Gastroesophageal sphincter (tissue), 3 donors: ENCODE data around the gene FCN3.

Source experiments
- POLR2A ChIP-seq, 2 donors: fragments of 450-650 bp; IDR thresholded peaks; one replicate each; pipeline ENCODE4 v1.6.1; 2017; ENCODE audit warnings: antibody characterized with exemption in 2 of 2, mild to moderate bottlenecking in 2 of 2, moderate library complexity in 1 of 2
- POLR2AphosphoS5 ChIP-seq: sonication (generic); formaldehyde crosslinking; IDR thresholded peaks from one replicate; pipeline ENCODE4 v1.6.1; 2017; ENCODE audit warnings: antibody characterized with exemption
- TF ChIP-seq, protein P1 (sequence below), 4 experiments: fragments of 200-600 bp in 2 of 4; fragments of 450-650 bp in 2 of 4; sonication (generic) in 1 of 4; IDR thresholded peaks; one replicate each; pipeline ENCODE4 v1.5.1; 2017 to 2019; ENCODE audit warnings: antibody characterized with exemption in 4 of 4, mild to moderate bottlenecking in 2 of 4, moderate library complexity in 2 of 4

DNA sequence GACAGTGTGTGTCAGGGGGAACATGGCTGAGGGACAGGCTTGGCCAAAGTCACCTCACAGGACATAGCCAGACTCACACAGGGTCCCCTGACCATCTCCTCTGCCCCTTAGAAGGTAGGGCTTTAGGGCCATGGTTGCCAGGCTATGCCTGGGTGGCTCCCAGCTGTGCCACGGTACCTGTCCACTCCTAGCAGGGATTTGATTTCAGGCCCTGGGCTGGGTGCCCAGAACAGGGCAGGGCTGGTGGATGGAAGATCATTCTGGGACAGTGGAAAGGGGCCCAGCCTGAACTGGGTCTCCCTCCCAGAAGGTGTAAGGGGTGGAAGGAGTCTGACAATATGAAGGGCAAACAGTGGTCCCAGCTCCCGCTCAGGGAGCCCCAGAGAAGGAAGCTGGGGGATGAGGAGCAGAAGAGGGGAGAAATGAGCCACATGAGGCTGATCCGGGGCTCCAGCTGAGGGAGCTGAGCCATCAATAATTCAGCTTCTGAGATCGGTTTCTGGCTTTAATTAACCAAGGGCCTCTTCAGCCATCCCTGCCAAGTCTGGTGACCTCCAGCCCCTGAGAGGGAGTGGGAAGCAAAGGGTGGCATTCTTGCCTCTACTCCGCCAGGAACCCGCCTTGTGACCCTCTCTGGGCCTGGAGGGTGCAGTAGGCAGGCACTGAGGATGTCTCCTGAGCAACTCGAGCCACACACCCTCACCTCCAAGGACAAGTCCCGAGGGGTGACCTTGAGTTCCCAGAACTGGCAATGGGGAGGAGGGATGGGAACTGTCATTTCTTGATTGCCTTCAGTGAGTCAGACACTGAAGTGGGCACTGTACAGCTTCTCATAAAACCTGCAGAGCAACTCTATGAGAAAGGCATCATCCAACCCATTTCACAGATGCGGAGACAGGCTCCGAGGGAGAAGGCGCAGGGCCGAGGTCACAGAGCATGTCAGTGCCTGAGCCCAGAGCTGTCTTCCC lies 6.4 kb upstream of the FCN3 start:
- TF ChIP-seq, protein P1, sequence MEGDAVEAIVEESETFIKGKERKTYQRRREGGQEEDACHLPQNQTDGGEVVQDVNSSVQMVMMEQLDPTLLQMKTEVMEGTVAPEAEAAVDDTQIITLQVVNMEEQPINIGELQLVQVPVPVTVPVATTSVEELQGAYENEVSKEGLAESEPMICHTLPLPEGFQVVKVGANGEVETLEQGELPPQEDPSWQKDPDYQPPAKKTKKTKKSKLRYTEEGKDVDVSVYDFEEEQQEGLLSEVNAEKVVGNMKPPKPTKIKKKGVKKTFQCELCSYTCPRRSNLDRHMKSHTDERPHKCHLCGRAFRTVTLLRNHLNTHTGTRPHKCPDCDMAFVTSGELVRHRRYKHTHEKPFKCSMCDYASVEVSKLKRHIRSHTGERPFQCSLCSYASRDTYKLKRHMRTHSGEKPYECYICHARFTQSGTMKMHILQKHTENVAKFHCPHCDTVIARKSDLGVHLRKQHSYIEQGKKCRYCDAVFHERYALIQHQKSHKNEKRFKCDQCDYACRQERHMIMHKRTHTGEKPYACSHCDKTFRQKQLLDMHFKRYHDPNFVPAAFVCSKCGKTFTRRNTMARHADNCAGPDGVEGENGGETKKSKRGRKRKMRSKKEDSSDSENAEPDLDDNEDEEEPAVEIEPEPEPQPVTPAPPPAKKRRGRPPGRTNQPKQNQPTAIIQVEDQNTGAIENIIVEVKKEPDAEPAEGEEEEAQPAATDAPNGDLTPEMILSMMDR (IDR thresholded peaks at IDR 0.05): no peak
- TF ChIP-seq POLR2A (IDR thresholded peaks at IDR 0.05) (no peak), POLR2AphosphoS5 (no peak)
